SK-N-MC (cell line): ENCODE measurements around the gene GOLGA6L10.
"Not testable (repeated sequence)": the region's sequence is repeated elsewhere in the genome, so short reads cannot be mapped to it uniquely, and the experiment has no call there.

ENCODE experiments used
- DNase-seq: peaks from one replicate; pipeline ENCODE4 v3.0.0-alpha.2; 2011; ENCODE audit warnings: low read depth, low spot score
- H3K27ac ChIP-seq: fragments of 200-600 bp; sonication (generic); 2 replicates; pipeline ENCODE4 v1.5.1; 2016; ENCODE audit warnings: mixed run types
- H3K36me3 ChIP-seq: fragments of 200-600 bp; sonication (generic); 2 replicates; pipeline ENCODE4 v1.6.1; 2017; ENCODE audit warnings: antibody characterized with exemption, low read length, mixed read lengths; ENCODE audit not compliant: insufficient read depth
- H3K4me3 ChIP-seq: fragments of 200-600 bp; sonication (generic); 2 replicates; pipeline ENCODE4 v1.5.1; 2016
- H3K9ac ChIP-seq: fragments of 200-600 bp; sonication (generic); 2 replicates; pipeline ENCODE4 v1.8.0; 2017; ENCODE audit warnings: mixed run types, mixed read lengths; ENCODE audit not compliant: insufficient read length
- H3K9me3 ChIP-seq: fragments of 200-600 bp; sonication (generic); 2 replicates; pipeline ENCODE4 v1.6.1; 2017; ENCODE audit warnings: low read depth, mild to moderate bottlenecking, antibody characterized with exemption, low read length, moderate library complexity, mixed read lengths
- EZH2 ChIP-seq: fragments of 200-600 bp; sonication (generic); IDR thresholded peaks from one replicate; pipeline ENCODE4 v1.6.1; 2017; ENCODE audit warnings: antibody characterized with exemption
- FOXP2 ChIP-seq: optimal IDR thresholded peaks from 2 replicates; pipeline ENCODE3; 2011; ENCODE audit warnings: mild to moderate bottlenecking, moderate library complexity; ENCODE audit not compliant: insufficient read depth; ENCODE audit errors: extremely low read length, control extremely low read depth
- POLR2AphosphoS5 ChIP-seq: IDR thresholded peaks from 2 replicates; pipeline ENCODE4 v1.6.1; 2012; ENCODE audit warnings: mild to moderate bottlenecking, low read depth, low read length, borderline replicate concordance

GOLGA6L10 gene

GRCh38 chr15:82371656-82372055 is 22.4 kb upstream of the GOLGA6L10 start:
- TF ChIP-seq POLR2AphosphoS5 (no peak), FOXP2 (no peak), EZH2 (no peak)
- H3K27ac ChIP-seq: no peak overlapping the region
- H3K4me3 ChIP-seq: no peak overlapping the region
- H3K36me3 ChIP-seq: no peaks in the 10 kb centered on the region
- H3K9me3 ChIP-seq: no peaks in the 10 kb centered on the region
- no peak overlapping the region for H3K9ac ChIP-seq
- DNase-seq: no peak

GRCh38 chr15:82367790-82368189 is 18.5 kb upstream of the GOLGA6L10 start:
- not testable (repeated sequence) for H3K9ac ChIP-seq, H3K27ac ChIP-seq, DNase-seq, H3K9me3 ChIP-seq, H3K4me3 ChIP-seq, H3K36me3 ChIP-seq

GRCh38 chr15:82365692-82366323 is 16.5 kb upstream of the GOLGA6L10 start:
- not testable (repeated sequence) for DNase-seq

GRCh38 chr15:82364548-82364947 is 15.3 kb upstream of the GOLGA6L10 start:
- DNase-seq, H3K9ac ChIP-seq, H3K36me3 ChIP-seq, H3K27ac ChIP-seq, H3K9me3 ChIP-seq, H3K4me3 ChIP-seq: not testable (repeated sequence)

More at GRCh38 chr15:82365692-82366323, 16.5 kb upstream of the GOLGA6L10 start:
- not testable (repeated sequence) for H3K9me3 ChIP-seq, H3K27ac ChIP-seq, H3K9ac ChIP-seq, H3K4me3 ChIP-seq, H3K36me3 ChIP-seq

- H3K27ac ChIP-seq, H3K4me3 ChIP-seq, H3K9me3 ChIP-seq, H3K9ac ChIP-seq, DNase-seq, H3K36me3 ChIP-seq: not testable (repeated sequence)
These were observed 13.5 kb upstream of the GOLGA6L10 start for GRCh38 chr15:82362790-82363189.

- H3K27ac ChIP-seq, H3K9me3 ChIP-seq, DNase-seq, H3K9ac ChIP-seq, H3K4me3 ChIP-seq, H3K36me3 ChIP-seq: not testable (repeated sequence)
These were observed 11.3 kb upstream of the GOLGA6L10 start for GRCh38 chr15:82360618-82361017.

GRCh38 chr15:82355055-82355454 is 5.8 kb upstream of the GOLGA6L10 start:
- H3K27ac ChIP-seq, DNase-seq, H3K36me3 ChIP-seq, H3K9me3 ChIP-seq, H3K4me3 ChIP-seq, H3K9ac ChIP-seq: not testable (repeated sequence)

- DNase-seq, H3K36me3 ChIP-seq, H3K9me3 ChIP-seq, H3K9ac ChIP-seq, H3K27ac ChIP-seq: not testable (repeated sequence)
- peak overlapping the region; percentile 69 for H3K4me3 ChIP-seq
These were observed 5.3 kb upstream of the GOLGA6L10 start for GRCh38 chr15:82354546-82354945.

- not testable (repeated sequence) for H3K36me3 ChIP-seq, H3K27ac ChIP-seq, H3K9me3 ChIP-seq, DNase-seq, H3K4me3 ChIP-seq, H3K9ac ChIP-seq
These were observed 1.6 kb downstream of the GOLGA6L10 start for GRCh38 chr15:82347645-82348044.

GRCh38 chr15:82345176-82345575 is 4.1 kb downstream of the GOLGA6L10 start:
- H3K27ac ChIP-seq, H3K4me3 ChIP-seq, H3K9me3 ChIP-seq, H3K36me3 ChIP-seq, DNase-seq, H3K9ac ChIP-seq: not testable (repeated sequence)

- not testable (repeated sequence) for H3K4me3 ChIP-seq, H3K9me3 ChIP-seq, H3K36me3 ChIP-seq, H3K9ac ChIP-seq, H3K27ac ChIP-seq, DNase-seq
These were observed 4.9 kb downstream of the GOLGA6L10 start for GRCh38 chr15:82344421-82344820.

GRCh38 chr15:82343851-82344250 is 5.4 kb downstream of the GOLGA6L10 start:
- H3K9ac ChIP-seq, DNase-seq, H3K9me3 ChIP-seq, H3K36me3 ChIP-seq, H3K4me3 ChIP-seq, H3K27ac ChIP-seq: not testable (repeated sequence)

- not testable (repeated sequence) for H3K4me3 ChIP-seq, H3K9ac ChIP-seq, DNase-seq, H3K9me3 ChIP-seq, H3K27ac ChIP-seq, H3K36me3 ChIP-seq
These were observed 6.5 kb downstream of the GOLGA6L10 start for GRCh38 chr15:82342632-82343374.

- H3K27ac ChIP-seq, H3K36me3 ChIP-seq, H3K4me3 ChIP-seq, H3K9ac ChIP-seq, H3K9me3 ChIP-seq, DNase-seq: not testable (repeated sequence)
These were observed 10.7 kb downstream of the GOLGA6L10 start for GRCh38 chr15:82338573-82338972.
